GM18499 (cell line): ENCODE results near the gene RPP40.
A peak's percentile ranks its signal among the peaks of the same experiment; 100 is the strongest.
"Not testable (repeated sequence)": the region's sequence is repeated elsewhere in the genome, so short reads cannot be mapped to it uniquely, and the experiment has no call there.

Source experiments
- ATAC-seq: cut with Tn5 transposase; IDR thresholded peaks from one replicate; pipeline ENCODE4 v1.9.1; 2021; ENCODE audit warnings: moderate number of reproducible peaks; ENCODE audit not compliant: insufficient read depth, unreplicated experiment

Gene RPP40

GRCh38 chr6:5003604-5004372 lies at the start of gene RPP40:
RPP40 (minus strand) TSS chr6:5004037; CDS start chr6:5004002, 35 bp downstream.
- ATAC-seq, result peak; percentile 89

DNA sequence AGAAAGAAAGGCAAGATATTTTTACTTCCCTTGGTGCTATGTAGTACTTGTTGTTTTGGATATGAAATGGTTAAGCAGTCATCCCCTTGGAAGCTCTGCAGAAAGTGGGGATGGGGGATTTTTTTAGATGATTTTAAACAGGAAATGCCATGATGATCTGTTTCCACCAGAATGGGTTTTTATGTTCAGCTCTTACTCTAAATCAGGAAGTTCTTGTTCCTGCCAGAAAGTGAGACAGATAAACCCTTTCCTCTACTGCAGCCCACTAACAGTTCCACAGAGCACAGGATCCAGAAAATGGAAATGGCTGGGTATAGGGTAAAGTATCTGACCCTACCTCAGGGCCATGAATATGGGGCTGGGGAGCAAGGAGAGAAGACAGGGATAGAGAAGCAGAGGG lies 49.2 kb upstream of the RPP40 start:
- no peak for ATAC-seq

DNA sequence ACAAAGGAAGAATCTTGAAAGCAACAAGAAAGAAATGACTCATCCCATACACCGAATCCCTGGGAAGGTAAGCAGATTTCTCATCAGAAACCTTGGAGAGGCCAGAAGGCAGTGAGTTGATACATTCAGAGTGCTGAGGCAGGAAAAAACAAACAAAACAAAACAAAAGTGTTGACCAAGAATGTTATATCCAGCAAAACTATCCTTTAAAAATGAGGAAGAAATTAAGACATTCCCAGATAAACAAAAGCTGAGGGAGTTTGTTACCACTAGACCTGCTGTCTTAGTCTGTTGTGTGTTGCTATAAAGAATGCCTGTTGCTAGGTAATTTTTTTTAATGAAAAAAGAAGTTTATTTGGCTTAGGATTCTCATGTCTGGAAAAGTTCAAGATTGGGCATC lies 47.6 kb upstream of the RPP40 start:
- ATAC-seq, result no peak

DNA sequence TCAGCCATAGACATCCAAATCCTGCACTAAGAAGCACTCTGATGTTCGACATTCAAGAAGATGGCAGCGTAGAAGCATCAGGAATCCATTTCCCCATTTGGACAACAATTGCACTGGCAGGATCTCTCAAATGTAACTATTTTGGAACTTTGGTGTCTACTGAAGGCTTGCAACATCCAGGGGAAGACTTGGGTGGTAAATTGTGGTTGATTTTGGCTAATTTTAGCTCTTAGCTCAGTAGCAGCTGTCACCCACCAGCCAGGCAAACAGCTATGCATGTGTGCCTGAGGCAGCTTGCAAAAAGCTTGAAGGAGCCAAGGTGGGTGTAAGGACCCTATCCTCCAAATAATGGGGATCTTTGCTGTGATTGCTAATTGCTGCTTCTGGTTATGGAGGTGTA lies 46.2 kb upstream of the RPP40 start:
- ATAC-seq, result no peak

- no peak for ATAC-seq
Observed at GRCh38 chr6:5046430-5046829, 42.6 kb upstream of the RPP40 start.

- no peak for ATAC-seq
Observed at GRCh38 chr6:5045416-5045815, 41.6 kb upstream of the RPP40 start.

- no peak for ATAC-seq
Observed at GRCh38 chr6:5044866-5045265, 41.0 kb upstream of the RPP40 start.

GRCh38 chr6:5042436-5042835 lies 38.6 kb upstream of the RPP40 start:
- ATAC-seq, result no peak

- no peak for ATAC-seq
Observed at GRCh38 chr6:5041955-5042354, 38.1 kb upstream of the RPP40 start.

DNA sequence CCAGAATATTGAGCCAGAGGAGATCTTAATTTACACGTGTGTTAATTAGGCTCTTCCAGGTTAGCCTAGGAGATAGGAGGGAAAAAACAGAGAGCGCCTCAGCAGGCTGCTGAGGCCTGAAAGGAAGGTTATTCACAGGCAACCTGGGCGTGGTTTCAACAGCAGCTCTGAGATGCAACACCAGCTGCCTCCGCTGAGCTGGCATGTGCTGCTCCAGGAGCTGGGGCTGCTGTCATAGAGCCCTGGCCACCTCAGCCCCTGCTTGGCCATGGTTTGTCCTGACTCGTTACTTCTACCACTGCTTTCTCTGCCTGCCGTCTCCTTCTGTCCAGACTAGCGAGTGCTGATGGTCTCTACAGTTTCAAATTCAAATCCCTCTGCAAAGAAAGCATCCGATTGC lies 32.4 kb upstream of the RPP40 start:
- no peak for ATAC-seq

DNA sequence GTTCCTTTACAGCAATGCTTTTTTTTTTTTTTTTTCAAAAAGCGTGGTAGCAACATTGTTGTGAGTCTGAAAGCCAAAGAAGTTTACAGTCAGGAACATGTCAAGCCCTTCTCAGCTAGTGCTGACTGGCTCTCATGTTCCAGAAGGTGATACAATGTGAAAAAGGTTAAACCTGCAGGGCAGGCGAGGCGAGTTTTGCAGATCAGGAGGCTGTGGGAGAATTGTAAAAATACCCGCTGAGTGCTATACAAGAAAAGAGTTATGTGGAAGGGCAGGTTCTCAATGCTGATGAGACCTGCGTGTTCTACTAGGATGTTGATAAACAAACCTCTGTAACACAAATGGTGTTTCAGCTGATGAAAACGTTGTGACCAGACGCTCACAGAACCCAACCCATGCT lies 30.9 kb upstream of the RPP40 start:
- ATAC-seq, result no peak

- ATAC-seq, result no peak
Observed at GRCh38 chr6:5034328-5034727, 30.5 kb upstream of the RPP40 start.

DNA sequence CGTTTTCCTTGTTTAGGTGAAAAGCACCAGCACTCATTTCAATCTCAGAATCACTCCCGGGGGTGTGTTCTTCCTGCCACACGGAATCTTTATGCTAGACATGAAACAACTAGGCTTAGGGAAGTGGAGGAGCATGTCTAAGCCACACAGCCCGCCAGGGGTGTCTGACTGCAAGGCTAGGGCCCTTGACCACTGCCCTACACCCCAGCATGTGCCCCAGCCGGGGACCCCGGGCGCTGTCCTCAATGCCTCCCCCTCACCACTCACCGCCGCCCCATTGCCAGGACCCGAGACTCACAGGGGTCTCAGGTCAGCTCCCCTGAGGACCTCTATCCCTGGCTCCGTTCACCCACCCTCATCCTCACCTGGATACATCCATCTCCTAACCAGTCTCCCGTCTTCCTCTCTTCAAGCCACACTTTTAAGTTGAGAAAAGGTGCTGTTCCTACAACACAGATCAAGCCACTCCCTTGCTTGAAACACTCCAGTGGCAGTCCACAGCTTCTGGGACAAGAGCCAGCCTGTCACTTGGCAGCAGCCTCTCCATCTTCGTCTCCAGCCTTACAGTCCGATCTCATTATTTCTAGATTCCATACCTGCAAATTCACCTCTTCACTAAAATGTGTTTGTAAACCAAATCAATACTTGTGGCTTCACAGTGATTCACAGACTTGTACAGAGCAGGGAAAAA lies 29.5 kb upstream of the RPP40 start:
- not testable (repeated sequence) for ATAC-seq

- ATAC-seq, result not testable (repeated sequence)
Observed at GRCh38 chr6:5032706-5033105, 28.9 kb upstream of the RPP40 start.

- no peak for ATAC-seq
Observed at GRCh38 chr6:5031150-5031549, 27.3 kb upstream of the RPP40 start.

GRCh38 chr6:5030596-5031136 lies 26.8 kb upstream of the RPP40 start:
- ATAC-seq, result peak; percentile 75

- no peak for ATAC-seq
Observed at GRCh38 chr6:5029609-5030008, 25.8 kb upstream of the RPP40 start.

DNA sequence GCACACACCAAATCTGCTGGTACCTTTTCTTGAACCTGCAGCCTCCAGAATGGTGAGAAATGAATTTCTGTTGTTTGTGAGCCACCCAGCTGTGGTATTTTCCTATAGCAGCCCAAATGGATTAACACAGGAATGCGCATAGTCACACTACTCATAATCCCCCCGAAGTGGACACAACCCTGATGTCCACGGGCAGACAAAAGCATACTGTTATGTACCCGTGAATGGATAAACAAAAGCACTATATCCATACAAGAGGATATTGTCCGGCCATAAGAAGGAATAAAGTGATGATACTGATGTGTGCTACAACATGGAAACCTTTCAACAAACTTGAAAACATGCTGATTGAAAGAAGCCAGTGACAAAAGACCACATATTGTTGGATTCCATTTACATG lies 25.1 kb upstream of the RPP40 start:
- no peak for ATAC-seq

- no peak for ATAC-seq
Observed at GRCh38 chr6:5028301-5028700, 24.5 kb upstream of the RPP40 start.

DNA sequence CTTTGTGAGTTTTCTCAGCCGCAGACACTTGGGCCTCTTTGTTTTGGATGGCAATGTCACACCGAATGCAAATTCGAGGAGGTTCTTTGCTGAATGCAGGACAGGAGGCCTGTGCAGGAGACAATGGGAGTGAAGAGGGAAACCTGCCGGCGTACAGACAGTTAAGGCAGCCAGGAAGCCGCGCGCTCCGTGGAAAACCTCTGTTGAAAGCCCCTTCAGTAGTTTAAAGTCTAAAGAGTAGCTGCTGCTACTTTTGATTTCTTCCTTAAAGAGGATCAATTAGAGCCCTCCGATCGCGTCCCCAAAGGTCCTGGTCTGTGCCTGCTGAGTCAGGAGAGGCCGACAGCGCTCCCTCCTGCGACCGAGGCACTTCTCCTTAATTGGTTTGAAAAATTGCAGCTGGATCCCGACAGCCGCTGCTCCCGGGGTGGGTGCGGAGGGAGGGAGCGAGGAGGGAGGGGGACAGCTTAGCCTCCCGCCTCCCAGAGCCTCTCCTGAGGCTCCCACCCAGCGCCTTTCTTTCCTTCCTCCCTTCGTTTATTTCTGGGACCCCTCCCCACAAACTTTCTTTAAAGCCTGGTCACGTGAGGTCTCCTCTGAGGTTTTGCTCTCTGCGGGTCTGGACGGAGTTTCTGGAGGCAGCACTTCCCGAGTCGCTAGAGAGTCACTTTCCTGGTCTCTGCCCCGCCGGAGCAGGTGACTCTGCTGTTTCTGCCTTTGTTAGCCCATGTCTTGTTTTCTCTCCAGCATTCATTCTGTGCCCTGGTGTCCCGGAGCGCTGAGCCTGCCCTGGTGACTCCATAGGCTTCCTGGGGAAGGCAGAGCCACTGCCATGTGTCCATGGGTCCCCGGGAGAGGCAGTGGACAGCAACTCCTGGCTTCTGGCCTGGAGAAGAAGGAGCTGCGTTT lies 22.3 kb upstream of the RPP40 start:
- no peak for ATAC-seq

DNA sequence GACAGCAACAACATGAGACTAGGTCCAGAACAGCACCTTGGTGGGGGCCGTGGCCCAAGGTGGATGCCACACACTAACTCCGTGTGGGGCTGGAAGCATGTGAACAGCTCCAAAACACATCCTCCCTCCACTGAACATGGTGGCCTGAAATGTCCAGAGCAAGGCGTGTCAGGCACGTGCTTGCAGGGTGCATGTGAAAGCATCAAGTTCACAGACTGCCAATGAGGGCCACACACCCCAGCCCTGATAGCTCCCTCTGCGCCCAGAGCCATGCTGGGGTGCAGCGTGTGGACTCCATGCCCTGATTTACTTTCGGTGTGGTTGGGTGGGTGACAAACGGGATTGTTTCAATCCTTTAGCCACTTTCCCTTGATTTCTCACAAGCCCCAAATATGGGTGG lies 20.1 kb upstream of the RPP40 start:
- no peak for ATAC-seq
